Ishikawa (cell line): Measurements from ENCODE around the gene NDRG4.

Experiments
- CEBPB ChIP-seq: IDR thresholded peaks from 2 replicates; pipeline ENCODE4 v1.6.1; 2012
- CREB1 ChIP-seq: IDR thresholded peaks from 2 replicates; pipeline ENCODE4 v1.6.1; 2012; ENCODE audit warnings: low read depth
- EGR1 ChIP-seq: IDR thresholded peaks from 2 replicates; pipeline ENCODE4 v1.6.1; 2012
- EP300 ChIP-seq: IDR thresholded peaks from 2 replicates; pipeline ENCODE4 v1.6.1; 2012; ENCODE audit warnings: borderline replicate concordance
- FOXM1 ChIP-seq: IDR thresholded peaks from 2 replicates; pipeline ENCODE4 v1.6.1; 2012; ENCODE audit warnings: low read depth, borderline replicate concordance
- NFIC ChIP-seq: IDR thresholded peaks from 2 replicates; pipeline ENCODE4 v1.6.1; 2012
- RAD21 ChIP-seq: IDR thresholded peaks from 2 replicates; pipeline ENCODE4 v1.6.1; 2012; ENCODE audit warnings: low read depth
- TAF1 ChIP-seq: IDR thresholded peaks from 2 replicates; pipeline ENCODE4 v1.6.1; 2012; ENCODE audit warnings: low read depth, mild to moderate bottlenecking
- TCF12 ChIP-seq: IDR thresholded peaks from 2 replicates; pipeline ENCODE4 v1.6.1; 2012; ENCODE audit warnings: low read depth
- TEAD4 ChIP-seq: IDR thresholded peaks from 2 replicates; pipeline ENCODE4 v1.6.1; 2012
- YY1 ChIP-seq: IDR thresholded peaks from 2 replicates; pipeline ENCODE4 v1.6.1; 2012; ENCODE audit warnings: low read depth
- ZBTB7A ChIP-seq: IDR thresholded peaks from 2 replicates; pipeline ENCODE4 v1.6.1; 2012; ENCODE audit warnings: low read depth
- TF ChIP-seq, protein P1 (sequence below): IDR thresholded peaks from 2 replicates; pipeline ENCODE4 v1.6.1; 2012
- TF ChIP-seq, protein P2 (sequence below): IDR thresholded peaks from 2 replicates; pipeline ENCODE4 v1.6.1; 2012
- TF ChIP-seq, protein P3 (sequence below): IDR thresholded peaks from 2 replicates; pipeline ENCODE4 v1.6.1; 2012; ENCODE audit warnings: low read depth, mild to moderate bottlenecking

The NDRG4 gene

DNA sequence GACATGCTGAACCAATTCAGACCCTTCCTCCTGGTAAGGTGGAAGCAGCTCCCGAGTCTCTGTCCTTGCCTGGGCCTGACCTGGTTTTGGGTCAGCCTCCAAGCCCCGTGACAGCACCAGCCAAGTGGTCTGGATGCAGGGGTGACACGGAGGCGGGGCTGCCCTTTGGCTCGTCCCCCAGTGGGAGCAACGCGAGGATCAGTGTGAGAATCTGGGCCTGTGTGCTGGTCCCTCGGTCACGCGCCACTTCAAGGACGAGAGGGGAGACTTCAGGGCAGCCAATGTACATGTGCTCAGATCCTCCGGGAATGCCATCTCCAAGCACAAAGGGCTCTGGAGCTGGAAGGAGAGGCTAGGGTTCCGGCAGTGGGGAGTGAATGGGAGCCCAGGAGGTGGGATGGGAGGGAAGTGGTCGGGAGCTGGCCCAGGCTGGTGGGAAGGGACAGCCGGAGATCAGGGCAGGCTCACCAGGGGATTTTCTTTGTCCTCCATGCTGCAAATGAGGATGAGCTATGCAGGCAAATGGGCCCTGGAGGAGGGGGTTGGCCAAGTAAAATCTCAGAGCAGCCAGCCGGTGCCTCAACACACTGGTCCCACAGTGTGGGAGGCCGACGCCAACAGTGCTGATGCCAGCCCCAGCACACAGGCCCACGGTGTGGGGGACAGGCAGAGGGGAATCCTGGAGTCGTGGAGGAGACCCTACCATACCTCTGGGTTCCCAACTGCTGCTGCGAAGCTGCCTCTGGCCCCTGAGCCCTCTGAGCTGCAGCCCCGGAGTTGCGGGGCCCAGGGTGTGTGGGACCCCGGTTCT lies 4.2 kb upstream of the NDRG4 start:
- TF ChIP-seq CEBPB (no peak), TAF1 (no peak), CREB1 (no peak), FOXM1 (no peak), ZBTB7A (no peak), TEAD4 (no peak), EP300 (no peak), NFIC (no peak), YY1 (no peak), EGR1 (no peak)
- TF ChIP-seq, protein P1, sequence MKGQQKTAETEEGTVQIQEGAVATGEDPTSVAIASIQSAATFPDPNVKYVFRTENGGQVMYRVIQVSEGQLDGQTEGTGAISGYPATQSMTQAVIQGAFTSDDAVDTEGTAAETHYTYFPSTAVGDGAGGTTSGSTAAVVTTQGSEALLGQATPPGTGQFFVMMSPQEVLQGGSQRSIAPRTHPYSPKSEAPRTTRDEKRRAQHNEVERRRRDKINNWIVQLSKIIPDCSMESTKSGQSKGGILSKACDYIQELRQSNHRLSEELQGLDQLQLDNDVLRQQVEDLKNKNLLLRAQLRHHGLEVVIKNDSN = no peak
- TF ChIP-seq, protein P2, sequence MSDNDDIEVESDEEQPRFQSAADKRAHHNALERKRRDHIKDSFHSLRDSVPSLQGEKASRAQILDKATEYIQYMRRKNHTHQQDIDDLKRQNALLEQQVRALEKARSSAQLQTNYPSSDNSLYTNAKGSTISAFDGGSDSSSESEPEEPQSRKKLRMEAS = no peak
- TF ChIP-seq, protein P3, sequence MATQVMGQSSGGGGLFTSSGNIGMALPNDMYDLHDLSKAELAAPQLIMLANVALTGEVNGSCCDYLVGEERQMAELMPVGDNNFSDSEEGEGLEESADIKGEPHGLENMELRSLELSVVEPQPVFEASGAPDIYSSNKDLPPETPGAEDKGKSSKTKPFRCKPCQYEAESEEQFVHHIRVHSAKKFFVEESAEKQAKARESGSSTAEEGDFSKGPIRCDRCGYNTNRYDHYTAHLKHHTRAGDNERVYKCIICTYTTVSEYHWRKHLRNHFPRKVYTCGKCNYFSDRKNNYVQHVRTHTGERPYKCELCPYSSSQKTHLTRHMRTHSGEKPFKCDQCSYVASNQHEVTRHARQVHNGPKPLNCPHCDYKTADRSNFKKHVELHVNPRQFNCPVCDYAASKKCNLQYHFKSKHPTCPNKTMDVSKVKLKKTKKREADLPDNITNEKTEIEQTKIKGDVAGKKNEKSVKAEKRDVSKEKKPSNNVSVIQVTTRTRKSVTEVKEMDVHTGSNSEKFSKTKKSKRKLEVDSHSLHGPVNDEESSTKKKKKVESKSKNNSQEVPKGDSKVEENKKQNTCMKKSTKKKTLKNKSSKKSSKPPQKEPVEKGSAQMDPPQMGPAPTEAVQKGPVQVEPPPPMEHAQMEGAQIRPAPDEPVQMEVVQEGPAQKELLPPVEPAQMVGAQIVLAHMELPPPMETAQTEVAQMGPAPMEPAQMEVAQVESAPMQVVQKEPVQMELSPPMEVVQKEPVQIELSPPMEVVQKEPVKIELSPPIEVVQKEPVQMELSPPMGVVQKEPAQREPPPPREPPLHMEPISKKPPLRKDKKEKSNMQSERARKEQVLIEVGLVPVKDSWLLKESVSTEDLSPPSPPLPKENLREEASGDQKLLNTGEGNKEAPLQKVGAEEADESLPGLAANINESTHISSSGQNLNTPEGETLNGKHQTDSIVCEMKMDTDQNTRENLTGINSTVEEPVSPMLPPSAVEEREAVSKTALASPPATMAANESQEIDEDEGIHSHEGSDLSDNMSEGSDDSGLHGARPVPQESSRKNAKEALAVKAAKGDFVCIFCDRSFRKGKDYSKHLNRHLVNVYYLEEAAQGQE = no peak

DNA sequence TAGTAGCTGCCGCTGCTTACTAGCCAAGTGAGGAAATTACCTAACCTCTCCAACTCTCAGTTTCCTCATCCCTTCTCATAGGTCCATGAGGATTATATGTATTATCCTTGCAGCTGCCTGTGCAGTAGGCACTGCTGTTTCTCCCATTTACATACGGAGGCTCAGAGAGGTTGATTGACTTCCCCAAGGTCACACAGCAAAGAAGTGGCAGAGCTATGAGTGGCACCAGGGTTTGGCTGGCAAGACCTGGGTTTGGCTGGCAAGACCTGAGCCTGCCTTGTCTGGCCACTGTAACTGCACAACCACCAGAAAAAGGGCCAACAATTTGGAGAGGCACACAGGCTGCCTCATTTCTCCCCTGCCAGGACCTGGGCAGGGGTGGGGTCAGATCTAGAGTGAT lies 2.5 kb upstream of the NDRG4 start:
- TF ChIP-seq ZBTB7A = no peak
- TF ChIP-seq TEAD4 = no peak
- TF ChIP-seq TAF1 = no peak
- no peak for TF ChIP-seq RAD21
- TF ChIP-seq TCF12 = no peak
- TF ChIP-seq EP300 = no peak
- no peak for TF ChIP-seq NFIC
- no peak for TF ChIP-seq YY1
- TF ChIP-seq, protein P1 = no peak
- TF ChIP-seq FOXM1 = no peak
- TF ChIP-seq CEBPB = no peak

DNA sequence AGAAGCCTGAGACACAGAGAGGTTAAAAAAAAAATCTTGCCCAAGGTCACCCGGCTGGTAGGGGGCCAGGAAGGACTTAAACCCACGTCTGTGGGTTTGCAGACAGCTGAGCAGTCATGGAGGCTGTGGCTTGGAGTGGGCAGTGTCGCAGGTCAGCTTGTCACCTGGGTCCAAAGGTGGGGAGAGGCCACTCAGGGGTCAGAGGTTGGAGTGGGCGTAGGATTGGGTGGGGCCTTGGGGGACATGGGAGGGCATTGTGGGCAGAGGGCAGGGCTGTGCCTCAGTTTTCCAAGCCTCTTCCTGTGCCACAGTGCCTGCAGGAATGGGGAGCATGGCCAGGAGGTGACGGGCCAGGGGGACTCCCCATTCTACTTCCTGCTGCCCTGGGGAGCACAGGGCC lies 2.0 kb upstream of the NDRG4 start:
- TF ChIP-seq ZBTB7A (no peak), NFIC (no peak), TCF12 (no peak), CEBPB (no peak), EP300 (no peak), TAF1 (no peak), FOXM1 (no peak)
- TF ChIP-seq, protein P2 = no peak
- TF ChIP-seq, protein P3 = no peak

DNA sequence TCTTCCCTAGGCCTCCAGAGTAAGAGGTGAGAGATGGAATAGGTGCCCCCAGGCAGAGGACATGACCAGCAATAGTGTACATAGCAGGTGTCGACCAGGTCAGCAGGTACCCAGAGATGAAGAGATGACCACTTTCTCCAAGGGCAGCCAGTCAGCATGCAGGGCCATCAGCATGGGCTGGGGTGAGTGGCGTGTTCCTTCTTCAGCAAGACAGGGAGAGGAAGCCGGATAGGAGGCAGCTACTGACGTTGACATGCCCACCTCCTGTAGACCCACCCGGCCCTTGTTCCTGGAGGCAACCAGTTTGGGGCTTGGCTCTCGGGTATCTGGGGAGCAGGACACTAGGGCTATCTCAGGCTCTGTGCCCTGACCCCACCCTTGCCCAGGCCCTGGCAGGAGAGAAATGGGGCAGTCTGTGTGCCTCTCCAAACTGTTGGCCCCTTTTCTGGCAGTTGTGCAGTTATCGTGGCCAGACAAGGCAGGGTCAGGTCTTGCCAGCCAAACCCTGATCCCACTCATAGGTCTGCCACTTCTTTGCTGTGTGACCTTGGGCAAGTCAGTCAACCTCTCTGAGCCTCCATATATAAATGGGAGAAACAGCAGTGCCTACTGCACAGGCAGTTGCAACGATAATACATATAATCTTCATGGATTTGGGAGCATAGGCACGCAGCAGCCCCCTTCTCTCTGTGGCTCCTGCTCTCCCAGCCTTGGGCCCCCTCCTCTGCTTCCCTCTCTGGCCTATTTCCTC lies 1.4 kb upstream of the NDRG4 start:
- TF ChIP-seq TCF12 (no peak), NFIC (no peak), CEBPB (no peak), RAD21 (no peak), TAF1 (no peak), TEAD4 (no peak), FOXM1 (no peak)
- TF ChIP-seq, protein P1 = no peak
- TF ChIP-seq, protein P2 = no peak
